ENCODE data around the gene GEMIN7.

DNA sequence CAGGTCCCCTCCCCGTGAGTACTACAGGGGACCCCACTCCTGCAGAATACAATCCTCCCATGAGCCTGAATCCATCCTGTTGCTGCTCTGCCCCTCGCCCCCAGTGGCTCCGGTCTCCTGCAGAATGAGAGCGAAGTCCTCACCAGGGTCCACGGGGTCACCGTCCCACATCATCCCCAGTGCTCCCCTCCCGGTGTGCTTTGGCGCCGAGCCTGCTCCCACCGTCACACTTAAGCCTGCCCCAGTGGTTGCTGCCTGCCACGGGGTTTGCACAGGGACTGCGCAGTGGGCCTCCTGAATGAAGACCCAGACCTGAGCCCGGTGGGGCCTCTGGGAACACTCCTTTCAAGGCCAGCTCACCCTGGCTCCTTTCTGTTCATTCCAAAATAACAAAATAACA is 51.2 kb downstream of the GEMIN7 start:
- TF ChIP-seq CTCF (IDR thresholded peaks at IDR 0.05; ENCODE audit: insufficient read depth, low read depth, low read length) (no peak), EZH2 (IDR thresholded peaks at IDR 0.05; ENCODE audit: insufficient read depth, low read length) (no peak)

All from astrocyte (in vitro differentiated cells and primary cell).